Activated T-helper 1 cell treated with anti-CD3 and anti-CD28 coated beads, Interleukin-12 subunit alpha, Interleukin-12 subunit beta, Interleukin-2, Interleukin-4 antibody, amounts not matched to agents 30 ng/mL and 10 ng/mL and 1 ng/mL, durations not matched to agents 14 hours and 24 hours and 36 hours (primary cell): ENCODE data around the gene CKS2. TPM values are rescaled to one million over a fixed set of nuclear protein-coding genes. Genes with fewer than 3 reads are reported as not detected.
"Not testable (repeated sequence)": the region's sequence is repeated elsewhere in the genome, so short reads cannot be mapped to it uniquely, and the experiment has no call there.

ENCODE experiments used
- DNase-seq: peaks from one replicate; pipeline ENCODE4 v3.0.0; 2021; ENCODE audit warnings: low spot score
- H3K27ac Mint-ChIP-seq: one replicate; pipeline ENCODE4 v1.8.0; 2021; ENCODE audit warnings: mild to moderate bottlenecking, mixed read lengths
- H3K27me3 Mint-ChIP-seq: one replicate; pipeline ENCODE4 v1.8.0; 2022; ENCODE audit warnings: mild to moderate bottlenecking, moderate library complexity, mixed read lengths; ENCODE audit not compliant: insufficient read depth
- H3K36me3 Mint-ChIP-seq: one replicate; pipeline ENCODE4 v1.8.0; 2021; ENCODE audit warnings: low read depth, mixed read lengths
- H3K4me1 Mint-ChIP-seq: one replicate; pipeline ENCODE4 v1.8.0; 2021; ENCODE audit warnings: low read depth, mixed read lengths
- H3K4me3 Mint-ChIP-seq: one replicate; pipeline ENCODE4 v1.8.0; 2021; ENCODE audit warnings: mild to moderate bottlenecking, moderate library complexity, mixed read lengths
- H3K9me3 Mint-ChIP-seq: one replicate; pipeline ENCODE4 v1.8.0; 2021; ENCODE audit warnings: mixed read lengths
- intact Hi-C: fragments of 100-400 bp; cut with micrococcal nuclease; formaldehyde crosslinking; loops from one replicate; pipeline ENCODE4 v1.15.1; 2024
- total RNA-seq: library from RNA; stranded (reverse); gene quantifications from 2 replicates; pipeline ENCODE4 v1.2.3, GENCODE V29; 2022

CKS2 gene
- total RNA-seq, 1 donor from 2014 or later = 162 TPM

- intact Hi-C loops = no loop called here
- no peak overlapping the region for H3K27ac Mint-ChIP-seq
These were observed 18.0 kb upstream of the CKS2 start for GRCh38 chr9:89293014-89293413.

GRCh38 chr9:89295400-89295799 is 15.6 kb upstream of the CKS2 start:
- intact Hi-C loops = no loop called here
- H3K9me3 Mint-ChIP-seq = peaks cover 11% of the 10 kb centered on the region
- no peak overlapping the region for H3K4me3 Mint-ChIP-seq
- no peak for DNase-seq
- H3K4me1 Mint-ChIP-seq = no peaks in the 10 kb centered on the region
- no peak overlapping the region for H3K27ac Mint-ChIP-seq
- H3K27me3 Mint-ChIP-seq = peaks cover 14% of the 10 kb centered on the region
- no peaks in the 10 kb centered on the region for H3K36me3 Mint-ChIP-seq

More at GRCh38 chr9:89293014-89293413, 18.0 kb upstream of the CKS2 start:
- no peak for DNase-seq
- H3K36me3 Mint-ChIP-seq = no peaks in the 10 kb centered on the region
- H3K9me3 Mint-ChIP-seq = peaks cover 11% of the 10 kb centered on the region
- no peak overlapping the region for H3K4me3 Mint-ChIP-seq
- no peaks in the 10 kb centered on the region for H3K4me1 Mint-ChIP-seq
- peaks cover 14% of the 10 kb centered on the region for H3K27me3 Mint-ChIP-seq

- intact Hi-C loops, H3K9me3 Mint-ChIP-seq, H3K4me1 Mint-ChIP-seq, H3K27ac Mint-ChIP-seq, DNase-seq, H3K4me3 Mint-ChIP-seq, H3K27me3 Mint-ChIP-seq, H3K36me3 Mint-ChIP-seq: not testable (repeated sequence)
These were observed 9.0 kb upstream of the CKS2 start for GRCh38 chr9:89301996-89302395.

- Mint-ChIP-seq H3K27me3 (no peaks in the 10 kb centered on the region), H3K9me3 (no peaks in the 10 kb centered on the region), H3K27ac (no peak overlapping the region), H3K4me1 (no peaks in the 10 kb centered on the region), H3K36me3 (peaks cover 2% of the 10 kb centered on the region), H3K4me3 (no peak overlapping the region)
- DNase-seq = no peak
- intact Hi-C loops = no loop called here
These were observed 6.8 kb upstream of the CKS2 start for GRCh38 chr9:89304020-89304833.

GRCh38 chr9:89304834-89305188 is 6.2 kb upstream of the CKS2 start:
- H3K36me3 Mint-ChIP-seq = peaks cover 2% of the 10 kb centered on the region
- no peaks in the 10 kb centered on the region for H3K9me3 Mint-ChIP-seq
- no peak overlapping the region for H3K4me3 Mint-ChIP-seq
- no peak overlapping the region for H3K27ac Mint-ChIP-seq
- no peaks in the 10 kb centered on the region for H3K4me1 Mint-ChIP-seq
- intact Hi-C loops = no loop called here
- no peak for DNase-seq
- no peaks in the 10 kb centered on the region for H3K27me3 Mint-ChIP-seq

- Mint-ChIP-seq H3K9me3 (no peaks in the 10 kb centered on the region), H3K4me1 (no peaks in the 10 kb centered on the region), H3K27me3 (peaks cover 2% of the 10 kb centered on the region), H3K27ac (no peak overlapping the region), H3K36me3 (peaks cover 4% of the 10 kb centered on the region), H3K4me3 (no peak overlapping the region)
- DNase-seq = no peak
- intact Hi-C loops = no loop called here
These were observed 5.1 kb upstream of the CKS2 start for GRCh38 chr9:89305868-89306267.

- Mint-ChIP-seq H3K27me3 (peaks cover 2% of the 10 kb centered on the region), H3K36me3 (peaks cover 19% of the 10 kb centered on the region), H3K9me3 (no peaks in the 10 kb centered on the region), H3K4me3 (peak overlapping the region; percentile 92), H3K27ac (peak overlapping the region; percentile 54), H3K4me1 (peaks cover 19% of the 10 kb centered on the region)
- intact Hi-C loops = no loop called here
- no peak for DNase-seq
These were observed 1.8 kb upstream of the CKS2 start for GRCh38 chr9:89309166-89309565.

GRCh38 chr9:89309608-89310474 is 1.2 kb upstream of the CKS2 start:
- DNase-seq = no peak
- Mint-ChIP-seq H3K27me3 (peaks cover 2% of the 10 kb centered on the region), H3K9me3 (no peaks in the 10 kb centered on the region), H3K4me1 (peaks cover 26% of the 10 kb centered on the region), H3K4me3 (peak overlapping the region; percentile 92), H3K36me3 (peaks cover 25% of the 10 kb centered on the region), H3K27ac (peak overlapping the region; percentile 89)
- intact Hi-C loops = loop anchor here (1.0 to 10.0 kb wide), 6 partner anchors 8 to 1005 kb away; partner anchors contain the start of genes GADD45G, SECISBP2 and SPIN1

GRCh38 chr9:89311346-89312221 is 589 bp downstream of the CKS2 start:
- intact Hi-C loops = loop anchor here (2.0 to 10.0 kb wide), 5 partner anchors 293 to 1007 kb away; partner anchors contain the start of genes GADD45G and SPIN1
- H3K36me3 Mint-ChIP-seq = peaks cover 38% of the 10 kb centered on the region
- H3K27me3 Mint-ChIP-seq = peaks cover 2% of the 10 kb centered on the region
- peaks cover 34% of the 10 kb centered on the region for H3K4me1 Mint-ChIP-seq
- H3K4me3 Mint-ChIP-seq = peak overlapping the region; percentile 92
- peak; percentile 31 for DNase-seq
- H3K27ac Mint-ChIP-seq = peak overlapping the region; percentile 98
- H3K9me3 Mint-ChIP-seq = no peaks in the 10 kb centered on the region

GRCh38 chr9:89312222-89312571 is 1.2 kb downstream of the CKS2 start:
- intact Hi-C loops = loop anchor here (5.0 to 10.0 kb wide), 4 partner anchors 390 to 1007 kb away; partner anchors contain the start of gene SPIN1

GRCh38 chr9:89313842-89314241 is 2.8 kb downstream of the CKS2 start:
- H3K27ac Mint-ChIP-seq = peak overlapping the region; percentile 74
- intact Hi-C loops = loop anchor here (5.0 to 10.0 kb wide), 4 partner anchors 388 to 1009 kb away; partner anchors contain the start of gene SPIN1
- peaks cover 48% of the 10 kb centered on the region for H3K4me1 Mint-ChIP-seq
- no peak for DNase-seq
- H3K4me3 Mint-ChIP-seq = peak overlapping the region; percentile 92
- peaks cover 2% of the 10 kb centered on the region for H3K27me3 Mint-ChIP-seq
- H3K36me3 Mint-ChIP-seq = peaks cover 52% of the 10 kb centered on the region
- no peaks in the 10 kb centered on the region for H3K9me3 Mint-ChIP-seq

More at GRCh38 chr9:89312222-89312571, 1.2 kb downstream of the CKS2 start:
- peak overlapping the region; percentile 59 for H3K27ac Mint-ChIP-seq
- H3K4me1 Mint-ChIP-seq = peaks cover 40% of the 10 kb centered on the region
- H3K27me3 Mint-ChIP-seq = peaks cover 2% of the 10 kb centered on the region
- H3K36me3 Mint-ChIP-seq = peaks cover 44% of the 10 kb centered on the region
- no peaks in the 10 kb centered on the region for H3K9me3 Mint-ChIP-seq
- H3K4me3 Mint-ChIP-seq = peak overlapping the region; percentile 92
- DNase-seq = no peak

- no peak for DNase-seq
- intact Hi-C loops = loop anchor here (5.0 to 10.0 kb wide), 5 partner anchors 182 to 1010 kb away; partner anchors contain the start of genes SEMA4D and SPIN1
- Mint-ChIP-seq H3K4me3 (peak overlapping the region; percentile 92), H3K27ac (peak overlapping the region; percentile 74), H3K36me3 (peaks cover 58% of the 10 kb centered on the region), H3K4me1 (peaks cover 58% of the 10 kb centered on the region), H3K9me3 (no peaks in the 10 kb centered on the region), H3K27me3 (peaks cover 2% of the 10 kb centered on the region)
These were observed 4.0 kb downstream of the CKS2 start for GRCh38 chr9:89314955-89315354.
